Motor neuron (in vitro differentiated cells): ENCODE measurements around the gene NAALADL2. TPM values are rescaled to one million over a fixed set of nuclear protein-coding genes. Genes with fewer than 3 reads are reported as not detected.
"Not testable (repeated sequence)": the region's sequence is repeated elsewhere in the genome, so short reads cannot be mapped to it uniquely, and the experiment has no call there.

Experiments used
- ATAC-seq, 8 experiments: fragments of 200-7000 bp; cut with Tn5 transposase; replicated peaks in 6 of 8; 2 replicates each; pipeline ENCODE4 v1.8.0; 2021; ENCODE audit warnings: mild to moderate bottlenecking in 8 of 8, moderate library complexity in 8 of 8
- H3K27ac ChIP-seq, 2 donors: fragments of 250-450 bp; sonication (Bioruptor Pico); 2 replicates each; pipeline ENCODE4 v1.9.0; 2021; ENCODE audit warnings: antibody characterized with exemption in 2 of 2, mild to moderate bottlenecking in 2 of 2, moderate library complexity in 1 of 2
- H3K4me1 ChIP-seq, 2 donors: fragments of 250-450 bp; sonication (Bioruptor Pico); replicated peaks in 1 of 2; 2 replicates each; pipeline ENCODE4 v1.6.1; 2021; ENCODE audit warnings: antibody characterized with exemption in 2 of 2, mild to moderate bottlenecking in 2 of 2, moderate library complexity in 1 of 2
- H3K4me3 ChIP-seq, 5 donors: fragments of 250-450 bp; sonication (Bioruptor Pico); 2 replicates each; pipeline ENCODE4 v1.9.0; 2021; ENCODE audit warnings: antibody characterized with exemption in 5 of 5, mild to moderate bottlenecking in 5 of 5, moderate library complexity in 4 of 5
- whole genome bisulfite sequencing, 10 experiments: fragments of 450-650 bp; shearing (Covaris generic); methylation state at CpG; one replicate each; pipeline ENCODE4 v1.0.0; 2022; 5-methylcytosine and 5-hydroxymethylcytosine counted together
- in situ Hi-C, 9 experiments: fragments of 400-800 bp; cut with MboI; loops; one replicate each; pipeline ENCODE4 v1.15.0; 2021; ENCODE audit warnings: low sequenced_read_pairs in 9 of 9, low pct_unique_long_range_greater_than_20kb in 2 of 9; ENCODE audit not compliant: unreplicated experiment in 9 of 9
- total RNA-seq, 8 experiments: library from RNA; unstranded; fragments of 300-600 nt; gene quantifications; 2 replicates each; pipeline versions ENCODE4 v1.2.3 to v1.2.4, GENCODE V29; 2022

NAALADL2 gene
- total RNA-seq, 8 experiments from 2014 or later = 1.1 to 5.4 (median 2.0) TPM

GRCh38 chr3:175258763-175259162 is 399.6 kb downstream of the NAALADL2 start:
- Histone ChIP-seq H3K4me3 (no peak overlapping the region), H3K27ac (no peak overlapping the region), H3K4me1 (peaks cover 3 to 13% of the 10 kb centered on the region in 2 donors)
- ATAC-seq = peak in 5 of 8 experiments; percentile 97 to 99 (median 99)
- in situ Hi-C loops = no loop called here
- 40 to 100% (median 83%) methylated on average over 1 to 4 of the region's 4 CpGs; no CpG with 5 or more reads in 2 of the 10 experiments for WGBS, 10 experiments

- in situ Hi-C loops = no loop called here
- Histone ChIP-seq H3K27ac (no peak overlapping the region), H3K4me1 (peaks cover 3 to 13% of the 10 kb centered on the region in 2 donors), H3K4me3 (no peak overlapping the region)
- 6 to 100% (median 88%) methylated on average over 2 to 3 of the region's 3 CpGs for WGBS, 10 experiments
- no peak for ATAC-seq
These were observed 401.1 kb downstream of the NAALADL2 start for GRCh38 chr3:175260145-175260794.

- H3K4me1 ChIP-seq = peaks cover 12 to 21% of the 10 kb centered on the region in 2 donors
- no peak for ATAC-seq
- WGBS, 10 experiments = 14 to 100% (median 80%) methylated on average over 1 of the region's 1 CpG; no CpG with 5 or more reads in 1 of the 10 experiments
- no peak overlapping the region for H3K27ac ChIP-seq
- in situ Hi-C loops = no loop called here
- H3K4me3 ChIP-seq = no peak overlapping the region
These were observed 407.3 kb downstream of the NAALADL2 start for GRCh38 chr3:175266478-175266877.

- no peak for ATAC-seq
- in situ Hi-C loops = no loop called here
- H3K4me1 ChIP-seq = peaks cover 12 to 23% of the 10 kb centered on the region in 2 donors
- no peak overlapping the region for H3K4me3 ChIP-seq
- H3K27ac ChIP-seq = no peak overlapping the region
- 0 to 100% (median 90%) methylated on average over 1 of the region's 1 CpG; no CpG with 5 or more reads in 1 of the 10 experiments for WGBS, 10 experiments
These were observed 408.0 kb downstream of the NAALADL2 start for GRCh38 chr3:175267121-175267531.

GRCh38 chr3:175267561-175267960 is 408.4 kb downstream of the NAALADL2 start:
- 0 to 75% (median 25%) methylated on average over 1 of the region's 1 CpG; no CpG with 5 or more reads in 5 of the 10 experiments for WGBS, 10 experiments
- Histone ChIP-seq H3K4me3 (no peak overlapping the region), H3K4me1 (peaks cover 12 to 28% of the 10 kb centered on the region in 2 donors), H3K27ac (no peak overlapping the region)
- in situ Hi-C loops = no loop called here
- no peak for ATAC-seq

- 79 to 97% (median 90%) methylated on average over 2 to 9 of the region's 9 CpGs; no CpG with 5 or more reads in 2 of the 10 experiments for WGBS, 10 experiments
- no peak overlapping the region for H3K4me3 ChIP-seq
- in situ Hi-C loops = no loop called here
- ATAC-seq = no peak
- H3K27ac ChIP-seq = peak overlapping the region in 1 of 2 donors; percentile 9
- peaks cover 12 to 46% of the 10 kb centered on the region in 2 donors for H3K4me1 ChIP-seq
These were observed 410.3 kb downstream of the NAALADL2 start for GRCh38 chr3:175269394-175269793.

GRCh38 chr3:175270198-175270837 is 411.2 kb downstream of the NAALADL2 start:
- WGBS, 10 experiments = 7 to 100% (median 41%) methylated on average over 1 to 5 of the region's 5 CpGs
- H3K4me1 ChIP-seq = peaks cover 12 to 47% of the 10 kb centered on the region in 2 donors
- no peak overlapping the region for H3K4me3 ChIP-seq
- peak overlapping the region in 1 of 2 donors; percentile 9 for H3K27ac ChIP-seq
- in situ Hi-C loops = no loop called here
- ATAC-seq = peak in 6 of 8 experiments; percentile 74 to 98 (median 82)

- H3K4me3 ChIP-seq = no peak overlapping the region
- H3K27ac ChIP-seq = no peak overlapping the region
- H3K4me1 ChIP-seq = peaks cover 12 to 47% of the 10 kb centered on the region in 2 donors
- peak in 1 of 8 experiments; percentile 54 for ATAC-seq
- in situ Hi-C loops = no loop called here
These were observed 411.7 kb downstream of the NAALADL2 start for GRCh38 chr3:175270866-175271265.

- H3K27ac ChIP-seq, ATAC-seq, in situ Hi-C loops, H3K4me3 ChIP-seq: not testable (repeated sequence)
- WGBS, 10 experiments = 75 to 100% (median 94%) methylated on average over 1 to 10 of the region's 11 CpGs; no CpG with 5 or more reads in 1 of the 10 experiments
- peaks cover 12 to 47% of the 10 kb centered on the region in 2 donors for H3K4me1 ChIP-seq
These were observed 412.3 kb downstream of the NAALADL2 start for GRCh38 chr3:175271465-175271864.

- peak in 5 of 8 experiments; percentile 37 to 63 (median 49) for ATAC-seq
- H3K4me3 ChIP-seq = no peak overlapping the region
- in situ Hi-C loops = no loop called here
- 20 to 100% (median 82%) methylated on average over 1 of the region's 1 CpG; no CpG with 5 or more reads in 2 of the 10 experiments for WGBS, 10 experiments
- peaks cover 12 to 47% of the 10 kb centered on the region in 2 donors for H3K4me1 ChIP-seq
- no peak overlapping the region for H3K27ac ChIP-seq
These were observed 413.3 kb downstream of the NAALADL2 start for GRCh38 chr3:175272392-175272791.

GRCh38 chr3:175273573-175273972 is 414.4 kb downstream of the NAALADL2 start:
- 47 to 93% (median 80%) methylated on average over 3 to 4 of the region's 4 CpGs for WGBS, 10 experiments
- H3K4me3 ChIP-seq = no peak overlapping the region
- peaks cover 12 to 47% of the 10 kb centered on the region in 2 donors for H3K4me1 ChIP-seq
- in situ Hi-C loops = no loop called here
- ATAC-seq = no peak
- no peak overlapping the region for H3K27ac ChIP-seq

GRCh38 chr3:175274056-175274455 is 414.9 kb downstream of the NAALADL2 start:
- in situ Hi-C loops = no loop called here
- peak in 5 of 8 experiments; percentile 20 to 64 (median 50) for ATAC-seq
- 0 to 94% (median 46%) methylated on average over 1 to 6 of the region's 6 CpGs; no CpG with 5 or more reads in 1 of the 10 experiments for WGBS, 10 experiments

GRCh38 chr3:175274474-175275218 is 415.5 kb downstream of the NAALADL2 start:
- WGBS, 10 experiments = 29 to 100% (median 83%) methylated on average over 1 of the region's 1 CpG; no CpG with 5 or more reads in 1 of the 10 experiments
- ATAC-seq = no peak
- H3K27ac ChIP-seq = no peak overlapping the region
- H3K4me1 ChIP-seq = peaks cover 8 to 52% of the 10 kb centered on the region in 2 donors
- in situ Hi-C loops = no loop called here
- H3K4me3 ChIP-seq = no peak overlapping the region

More at GRCh38 chr3:175274056-175274455, 414.9 kb downstream of the NAALADL2 start:
- peak overlapping the region; percentile 20 to 25 for H3K27ac ChIP-seq
- H3K4me3 ChIP-seq = no peak overlapping the region
- peaks cover 12 to 51% of the 10 kb centered on the region in 2 donors for H3K4me1 ChIP-seq
